Activated B cell treated with CpG ODN at 0.5 μM for 24 hours (primary cell): ENCODE data around the gene KIFBP. TPM values are rescaled to one million over a fixed set of nuclear protein-coding genes. Genes with fewer than 3 reads are reported as not detected.

Source experiments
- ATAC-seq: fragments of 200-7000 bp; cut with Tn5 transposase; one replicate; pipeline ENCODE4 v1.10.0; 2021; ENCODE audit warnings: low read depth, mild to moderate bottlenecking, moderate library complexity
- CTCF ChIA-PET: fragments of 350-600 bp; sonication (Branson Sonifier 250); formaldehyde crosslinking; loops from one replicate; lab custom pipeline; 2021; ENCODE audit warnings: antibody characterized with exemption; lab: Charles Lee
- POLR2A ChIA-PET: fragments of 350-600 bp; sonication (Branson Sonifier 250); formaldehyde crosslinking; loops from one replicate; lab custom pipeline; 2021; ENCODE audit warnings: antibody characterized with exemption; lab: Charles Lee
- DNase-seq: peaks from one replicate; pipeline ENCODE4 v3.0.0; 2022
- H3K27ac Mint-ChIP-seq: one replicate; pipeline ENCODE4 v1.8.0; 2020; ENCODE audit warnings: mixed read lengths
- H3K27me3 Mint-ChIP-seq: one replicate; pipeline ENCODE4 v1.8.0; 2021; ENCODE audit warnings: mixed read lengths
- H3K36me3 Mint-ChIP-seq: one replicate; pipeline ENCODE4 v1.8.0; 2021; ENCODE audit warnings: low read depth, mixed read lengths
- H3K4me1 Mint-ChIP-seq: one replicate; pipeline ENCODE4 v1.8.0; 2021; ENCODE audit warnings: mixed read lengths
- H3K4me3 Mint-ChIP-seq: one replicate; pipeline ENCODE4 v1.8.0; 2020; ENCODE audit warnings: mild to moderate bottlenecking, mixed read lengths
- H3K9me3 Mint-ChIP-seq: one replicate; pipeline ENCODE4 v1.8.0; 2020; ENCODE audit warnings: mixed read lengths
- CTCF ChIP-seq: fragments of 200-600 bp; IDR thresholded peaks from one replicate; pipeline ENCODE4 v1.8.0; 2022; ENCODE audit warnings: antibody characterized with exemption, mild to moderate bottlenecking
- intact Hi-C: fragments of 100-400 bp; cut with micrococcal nuclease; formaldehyde crosslinking; loops from one replicate; pipeline ENCODE4 v1.15.1; 2024
- total RNA-seq: library from RNA; stranded (reverse); gene quantifications from 2 replicates; pipeline ENCODE4 v1.2.3, GENCODE V29; 2022

KIFBP gene
- total RNA-seq, 1 donor from 2014 or later: 7.7 TPM

GRCh38 chr10:68955355-68955831 lies 33.2 kb upstream of the KIFBP start:
- POLR2A ChIA-PET: interaction anchor here (0.6 to 2.8 kb wide), 17 partner anchors 12 to 544 kb away, joined by 3 to 29 read pairs (median 4); partner anchors contain the start of genes DDX50, KIFBP, SRGN and SUPV3L1
- no peak for TF ChIP-seq CTCF
- H3K4me3 Mint-ChIP-seq: peak overlapping the region; percentile 100
- DNase-seq (no peak), ATAC-seq (peak; percentile 7)
- intact Hi-C loops: no loop called here
- H3K36me3 Mint-ChIP-seq: peaks cover 41% of the 10 kb centered on the region
- peaks cover 41% of the 10 kb centered on the region for H3K4me1 Mint-ChIP-seq
- H3K27ac Mint-ChIP-seq: peak overlapping the region; percentile 100
- H3K9me3 Mint-ChIP-seq: no peaks in the 10 kb centered on the region
- CTCF ChIA-PET: interaction anchor here (1.1 to 4.0 kb wide), 3 partner anchors 16 to 139 kb away, joined by 3 to 24 read pairs (median 3); no protein-coding TSS in a partner anchor
- H3K27me3 Mint-ChIP-seq: no peaks in the 10 kb centered on the region

- ATAC-seq: peak; percentile 82
- POLR2A ChIA-PET: interaction anchor here (0.5 to 2.8 kb wide), 21 partner anchors 12 to 1191 kb away, joined by 3 to 29 read pairs (median 4); partner anchors contain the start of genes CCAR1, DDX50, KIFBP and SRGN
- CTCF ChIA-PET: interaction anchor here (0.5 to 4.0 kb wide), 5 partner anchors 16 to 266 kb away, joined by 3 to 24 read pairs (median 3); no protein-coding TSS in a partner anchor
- peaks cover 41% of the 10 kb centered on the region for H3K4me1 Mint-ChIP-seq
- H3K27me3 Mint-ChIP-seq: no peaks in the 10 kb centered on the region
- peak; percentile 79 for DNase-seq
- no peaks in the 10 kb centered on the region for H3K9me3 Mint-ChIP-seq
- TF ChIP-seq CTCF: no peak
- intact Hi-C loops: loop anchor here (1.0 to 2.0 kb wide), 9 partner anchors 17 to 881 kb away; partner anchors contain the start of genes CCAR1, DDX50, HERC4 and HNRNPH3
- peak within 1 kb of the TSS; percentile 100 for H3K27ac Mint-ChIP-seq
- peaks cover 45% of the 10 kb centered on the region for H3K36me3 Mint-ChIP-seq
- peak within 1 kb of the TSS; percentile 100 for H3K4me3 Mint-ChIP-seq
Observed at GRCh38 chr10:68955832-68956532, 32.6 kb upstream of the KIFBP start, which contains the start of gene DDX21. Gene DDX21 (plus strand): TSS chr10:68956170. CDS start chr10:68956226, 56 bp downstream.

GRCh38 chr10:68957284-68957615 lies 31.4 kb upstream of the KIFBP start:
- ChIA-PET POLR2A (interaction anchor here (1.0 to 2.8 kb wide), 9 partner anchors 10 to 451 kb away, joined by 3 to 29 read pairs (median 9); partner anchors contain the start of genes CCAR1, DDX50, SRGN and SUPV3L1), CTCF (no interaction called here)
- Mint-ChIP-seq H3K36me3 (peaks cover 55% of the 10 kb centered on the region), H3K9me3 (no peaks in the 10 kb centered on the region), H3K27ac (peak overlapping the region; percentile 100), H3K27me3 (no peaks in the 10 kb centered on the region), H3K4me1 (peaks cover 48% of the 10 kb centered on the region), H3K4me3 (peak overlapping the region; percentile 100)
- intact Hi-C loops: loop anchor here (1.0 to 2.0 kb wide), 6 partner anchors 18 to 882 kb away; partner anchors contain the start of genes CCAR1, HERC4, KIFBP and SRGN
- ATAC-seq: no peak
- TF ChIP-seq CTCF: no peak
- no peak for DNase-seq

GRCh38 chr10:68957654-68958053 lies 30.9 kb upstream of the KIFBP start:
- TF ChIP-seq CTCF: no peak
- H3K9me3 Mint-ChIP-seq: no peaks in the 10 kb centered on the region
- H3K27ac Mint-ChIP-seq: peak overlapping the region; percentile 100
- H3K4me3 Mint-ChIP-seq: peak overlapping the region; percentile 100
- H3K27me3 Mint-ChIP-seq: no peaks in the 10 kb centered on the region
- ATAC-seq (no peak), DNase-seq (no peak)
- peaks cover 56% of the 10 kb centered on the region for H3K36me3 Mint-ChIP-seq
- intact Hi-C loops: loop anchor here (1.0 to 2.0 kb wide), 6 partner anchors 19 to 883 kb away; partner anchors contain the start of genes CCAR1, HERC4, KIFBP and SRGN
- peaks cover 48% of the 10 kb centered on the region for H3K4me1 Mint-ChIP-seq
- CTCF ChIA-PET: interaction anchor here (1.1 kb wide), 1 partner anchor 1235 kb away, joined by 3 read pairs; no protein-coding TSS in a partner anchor
- POLR2A ChIA-PET: interaction anchor here (1.0 to 2.8 kb wide), 5 partner anchors 10 to 222 kb away, joined by 3 to 15 read pairs (median 4); partner anchors contain the start of genes SUPV3L1 and VPS26A
